Measurements from ENCODE around the gene SUPT20HL1. TPM values are rescaled to one million over a fixed set of nuclear protein-coding genes. Genes with fewer than 3 reads are reported as not detected.

SUPT20HL1 gene
- total RNA-seq, 1 experiment from 2014 or later = not detected

- Histone ChIP-seq H3K9me3 (ENCODE audit: low read depth, low read length, poor library complexity, severe bottlenecking) (no peaks in the 10 kb centered on the region), H3K36me3 (ENCODE audit: insufficient read depth, low read length, poor library complexity, severe bottlenecking) (no peaks in the 10 kb centered on the region), H3K27ac (ENCODE audit: low read depth, low read length, poor library complexity, severe bottlenecking) (no peak overlapping the region), H3K4me1 (ENCODE audit: insufficient read depth, low read length, poor library complexity, severe bottlenecking) (no peaks in the 10 kb centered on the region), H3K4me3 (ENCODE audit: low read depth, low read length, poor library complexity, severe bottlenecking) (no peak overlapping the region), H3K27me3 (replicated peaks; ENCODE audit: insufficient read depth, low read depth, low read length, poor library complexity) (peaks cover 39% of the 10 kb centered on the region)
- ChIA-PET CTCF (no interaction called here), POLR2A (ENCODE audit: low non-redundant PET) (no interaction called here)
- BruUV-seq (replicated peaks) = no TSS peak
- no peak for TF ChIP-seq EZH2 (IDR thresholded peaks at IDR 0.05; ENCODE audit: borderline replicate concordance, low read depth, low read length, poor library complexity, severe bottlenecking)
- no peak for TF ChIP-seq CTCF (conservative IDR thresholded peaks at IDR 0.05; ENCODE audit: low read depth, low read length)
- intact Hi-C loops (cut with micrococcal nuclease; ENCODE audit: unreplicated experiment) = loop anchor here (10.0 kb wide), 2 partner anchors 333 to 883 kb away; no protein-coding TSS in a partner anchor
- DNase-seq (ENCODE audit: low spot score) = no peak
These were observed 30.9 kb downstream of the SUPT20HL1 start for GRCh38 chrX:24391389-24391788.

- no peaks in the 10 kb centered on the region for H3K9me3 ChIP-seq (ENCODE audit: low read depth, low read length, poor library complexity, severe bottlenecking)
- DNase-seq (ENCODE audit: low spot score) = no peak
- POLR2A ChIA-PET (ENCODE audit: low non-redundant PET) = no interaction called here
- no peaks in the 10 kb centered on the region for H3K4me1 ChIP-seq (ENCODE audit: insufficient read depth, low read length, poor library complexity, severe bottlenecking)
- H3K27me3 ChIP-seq (replicated peaks; ENCODE audit: insufficient read depth, low read depth, low read length, poor library complexity) = peaks cover 41% of the 10 kb centered on the region
- TF ChIP-seq EZH2 (IDR thresholded peaks at IDR 0.05; ENCODE audit: borderline replicate concordance, low read depth, low read length, poor library complexity, severe bottlenecking) (no peak), CTCF (conservative IDR thresholded peaks at IDR 0.05; ENCODE audit: low read depth, low read length) (no peak)
- BruUV-seq (replicated peaks) = no TSS peak
- CTCF ChIA-PET = no interaction called here
- H3K27ac ChIP-seq (ENCODE audit: low read depth, low read length, poor library complexity, severe bottlenecking) = no peak overlapping the region
- intact Hi-C loops (cut with micrococcal nuclease; ENCODE audit: unreplicated experiment) = loop anchor here (10.0 kb wide), 2 partner anchors 333 to 883 kb away; no protein-coding TSS in a partner anchor
- no peak overlapping the region for H3K4me3 ChIP-seq (ENCODE audit: low read depth, low read length, poor library complexity, severe bottlenecking)
- no peaks in the 10 kb centered on the region for H3K36me3 ChIP-seq (ENCODE audit: insufficient read depth, low read length, poor library complexity, severe bottlenecking)
These were observed 31.4 kb downstream of the SUPT20HL1 start for GRCh38 chrX:24391843-24392242.

- Histone ChIP-seq H3K4me1 (ENCODE audit: insufficient read depth, low read length, poor library complexity, severe bottlenecking) (no peaks in the 10 kb centered on the region), H3K9me3 (ENCODE audit: low read depth, low read length, poor library complexity, severe bottlenecking) (no peaks in the 10 kb centered on the region), H3K4me3 (ENCODE audit: low read depth, low read length, poor library complexity, severe bottlenecking) (no peak overlapping the region), H3K36me3 (ENCODE audit: insufficient read depth, low read length, poor library complexity, severe bottlenecking) (no peaks in the 10 kb centered on the region), H3K27me3 (replicated peaks; ENCODE audit: insufficient read depth, low read depth, low read length, poor library complexity) (peaks cover 45% of the 10 kb centered on the region), H3K27ac (ENCODE audit: low read depth, low read length, poor library complexity, severe bottlenecking) (no peak overlapping the region)
- no peak for DNase-seq (ENCODE audit: low spot score)
- intact Hi-C loops (cut with micrococcal nuclease; ENCODE audit: unreplicated experiment) = loop anchor here (10.0 kb wide), 2 partner anchors 332 to 882 kb away; no protein-coding TSS in a partner anchor
- POLR2A ChIA-PET (ENCODE audit: low non-redundant PET) = no interaction called here
- CTCF ChIA-PET = no interaction called here
- no peak for TF ChIP-seq EZH2 (IDR thresholded peaks at IDR 0.05; ENCODE audit: borderline replicate concordance, low read depth, low read length, poor library complexity, severe bottlenecking)
- no TSS peak for BruUV-seq (replicated peaks)
These were observed 32.3 kb downstream of the SUPT20HL1 start for GRCh38 chrX:24392709-24393108.

- H3K4me3 ChIP-seq (ENCODE audit: low read depth, low read length, poor library complexity, severe bottlenecking) = no peak overlapping the region
- no peaks in the 10 kb centered on the region for H3K9me3 ChIP-seq (ENCODE audit: low read depth, low read length, poor library complexity, severe bottlenecking)
- TF ChIP-seq EZH2 (IDR thresholded peaks at IDR 0.05; ENCODE audit: borderline replicate concordance, low read depth, low read length, poor library complexity, severe bottlenecking) (no peak), CTCF (conservative IDR thresholded peaks at IDR 0.05; ENCODE audit: low read depth, low read length) (peak; percentile 75)
- BruUV-seq (replicated peaks) = no TSS peak
- ChIA-PET CTCF (interaction anchor here (0.6 to 1.2 kb wide), 6 partner anchors 95 to 281 kb away, joined by 3 to 4 read pairs (median 4); no protein-coding TSS in a partner anchor), POLR2A (ENCODE audit: low non-redundant PET) (no interaction called here)
- no peaks in the 10 kb centered on the region for H3K4me1 ChIP-seq (ENCODE audit: insufficient read depth, low read length, poor library complexity, severe bottlenecking)
- intact Hi-C loops (cut with micrococcal nuclease; ENCODE audit: unreplicated experiment) = loop anchor here (2.0 to 10.0 kb wide), 4 partner anchors 103 to 879 kb away; no protein-coding TSS in a partner anchor
- DNase-seq (ENCODE audit: low spot score) = peak; percentile 76
- H3K27ac ChIP-seq (ENCODE audit: low read depth, low read length, poor library complexity, severe bottlenecking) = no peak overlapping the region
- no peaks in the 10 kb centered on the region for H3K36me3 ChIP-seq (ENCODE audit: insufficient read depth, low read length, poor library complexity, severe bottlenecking)
- H3K27me3 ChIP-seq (replicated peaks; ENCODE audit: insufficient read depth, low read depth, low read length, poor library complexity) = peaks cover 41% of the 10 kb centered on the region
These were observed 35.3 kb downstream of the SUPT20HL1 start for GRCh38 chrX:24395775-24396174.
